HG03469 (cell line): ENCODE measurements around the gene MYL6.
"Not testable (repeated sequence)": the region's sequence is repeated elsewhere in the genome, so short reads cannot be mapped to it uniquely, and the experiment has no call there.

Experiments
- ATAC-seq: cut with Tn5 transposase; IDR thresholded peaks from one replicate; pipeline ENCODE4 v1.9.1; 2021; ENCODE audit warnings: mild to moderate bottlenecking, moderate library complexity, moderate number of reproducible peaks; ENCODE audit not compliant: unreplicated experiment

Gene MYL6

GRCh38 chr12:56158029-56158925 is at the start of gene MYL6:
Gene MYL6, plus strand, starts transcription at chr12:56158359. Its CDS starts 43 bp downstream, at chr12:56158402.
- peak; percentile 48 for ATAC-seq

DNA sequence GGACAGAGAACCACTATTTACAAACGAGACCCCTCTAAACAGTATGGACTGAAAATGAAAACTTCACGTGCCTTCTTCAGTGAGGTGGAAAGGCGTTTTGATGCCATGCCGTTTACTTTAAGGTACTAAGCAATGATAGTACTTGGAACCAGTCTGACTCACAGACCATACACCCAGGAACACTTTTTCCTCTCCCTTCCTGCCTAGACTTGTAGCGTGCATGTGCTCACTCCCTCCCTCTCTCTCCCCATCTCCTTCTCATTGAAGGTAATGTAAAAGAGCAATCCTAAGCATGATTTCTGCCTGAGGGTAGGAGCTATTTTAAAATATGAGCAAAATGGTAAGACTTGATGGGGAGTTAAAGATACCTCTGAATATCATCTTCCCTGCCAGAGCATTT is 47.6 kb upstream of the MYL6 start:
- ATAC-seq = no peak

- no peak for ATAC-seq
These were observed 44.1 kb upstream of the MYL6 start for GRCh38 chr12:56114084-56114483.

DNA sequence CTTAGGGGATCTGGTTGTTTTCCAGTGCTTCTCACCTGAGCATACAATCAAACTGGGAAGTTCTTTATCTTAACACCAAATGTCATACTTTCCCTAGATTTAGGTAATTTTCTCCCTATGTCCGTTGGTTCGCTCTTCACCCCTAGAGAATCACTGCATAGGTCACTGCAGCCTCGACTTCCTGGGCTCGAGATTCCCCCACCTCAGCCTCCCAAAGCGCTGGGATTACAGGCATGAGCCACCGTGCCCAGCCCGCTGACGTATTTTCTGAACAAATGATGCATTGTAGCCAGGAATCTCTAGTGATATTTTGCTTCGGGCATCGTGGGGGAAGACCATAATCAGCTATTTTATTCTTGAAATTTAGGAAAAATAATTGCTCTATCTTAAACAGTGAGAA is 42.8 kb upstream of the MYL6 start:
- ATAC-seq = no peak

GRCh38 chr12:56116267-56117081 is 41.7 kb upstream of the MYL6 start, which contains the start of gene RPL41:
Gene RPL41, plus strand, starts transcription at chr12:56116633.
- ATAC-seq = peak; percentile 28

- ATAC-seq = not testable (repeated sequence)
These were observed 41.0 kb upstream of the MYL6 start for GRCh38 chr12:56117082-56117706.

- ATAC-seq = peak; percentile 71
These were observed 40.1 kb upstream of the MYL6 start, which contains the start of gene ZC3H10 for GRCh38 chr12:56117778-56118687. Gene ZC3H10, plus strand, starts transcription at chr12:56118266. Its CDS starts 2,297 bp downstream, at chr12:56120563.

- ATAC-seq = no peak
These were observed 39.3 kb upstream of the MYL6 start for GRCh38 chr12:56118688-56119357.

DNA sequence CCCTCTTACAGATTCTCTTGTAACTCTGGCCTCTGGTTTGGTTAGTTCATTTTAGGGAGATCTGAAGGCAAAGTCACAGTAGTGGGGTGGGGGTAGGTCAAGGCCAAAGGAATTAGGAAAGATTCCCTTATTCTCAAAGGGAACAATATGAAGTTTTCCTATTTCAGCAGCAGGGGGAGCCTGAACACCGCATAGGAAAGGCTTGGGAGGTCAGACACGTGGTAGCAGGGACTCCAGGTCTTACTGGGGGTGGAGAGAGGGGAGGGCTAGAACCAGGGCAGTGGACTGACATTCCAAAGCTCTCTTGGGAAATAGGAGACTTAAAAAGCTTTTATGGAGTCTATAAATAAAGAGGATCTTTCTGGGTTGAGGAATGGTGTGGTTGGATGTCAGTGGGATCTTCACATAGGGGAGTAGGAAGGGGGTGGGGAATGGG is 38.8 kb upstream of the MYL6 start:
- no peak for ATAC-seq

GRCh38 chr12:56120158-56120846 is 37.9 kb upstream of the MYL6 start:
- no peak for ATAC-seq

- ATAC-seq = no peak
These were observed 36.8 kb upstream of the MYL6 start for GRCh38 chr12:56121204-56121870.

GRCh38 chr12:56122637-56123036 is 35.5 kb upstream of the MYL6 start:
- no peak for ATAC-seq

DNA sequence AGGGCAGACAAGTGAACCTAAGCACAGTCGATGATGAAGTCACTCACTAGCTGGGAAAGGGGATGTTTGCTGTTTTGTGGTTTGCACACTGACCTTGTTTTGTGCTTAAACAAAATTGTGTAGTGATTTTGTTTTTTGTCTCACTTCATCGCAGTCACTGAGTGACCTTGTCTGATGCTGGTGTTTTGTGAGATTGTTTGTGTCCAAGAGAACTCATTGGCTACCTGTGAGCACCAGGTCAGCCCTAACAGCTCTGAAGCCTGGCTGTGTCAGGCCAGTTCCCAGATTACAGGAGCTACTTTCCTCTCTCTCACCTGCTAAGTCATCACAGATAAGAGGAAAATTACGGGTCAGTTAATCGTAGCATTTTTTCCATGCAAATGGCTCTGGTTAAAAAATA is 34.0 kb upstream of the MYL6 start:
- ATAC-seq = no peak

DNA sequence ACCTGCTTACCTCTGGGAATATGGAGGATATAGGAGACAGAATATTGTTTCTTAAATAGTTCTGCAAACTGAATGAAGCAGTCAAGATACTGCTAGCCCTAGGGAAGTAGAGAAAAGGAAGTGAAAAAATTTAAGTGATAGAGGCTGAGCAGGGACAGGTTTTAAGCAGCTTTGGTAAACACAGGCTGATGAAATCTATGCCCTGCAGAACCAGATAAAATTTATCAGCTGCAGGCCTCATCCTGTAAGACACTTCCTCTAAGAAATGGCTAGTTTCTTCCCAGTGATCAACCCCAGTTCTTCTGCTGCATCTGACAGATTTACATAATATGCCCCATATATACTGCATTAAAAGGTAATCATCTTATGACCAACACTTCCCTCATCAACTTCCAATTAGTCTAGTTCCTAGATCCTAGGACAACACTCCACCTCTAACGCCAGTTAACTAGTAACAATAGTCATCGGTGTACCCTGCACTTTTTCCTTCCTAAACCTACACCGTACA is 31.4 kb upstream of the MYL6 start:
- ATAC-seq = no peak

DNA sequence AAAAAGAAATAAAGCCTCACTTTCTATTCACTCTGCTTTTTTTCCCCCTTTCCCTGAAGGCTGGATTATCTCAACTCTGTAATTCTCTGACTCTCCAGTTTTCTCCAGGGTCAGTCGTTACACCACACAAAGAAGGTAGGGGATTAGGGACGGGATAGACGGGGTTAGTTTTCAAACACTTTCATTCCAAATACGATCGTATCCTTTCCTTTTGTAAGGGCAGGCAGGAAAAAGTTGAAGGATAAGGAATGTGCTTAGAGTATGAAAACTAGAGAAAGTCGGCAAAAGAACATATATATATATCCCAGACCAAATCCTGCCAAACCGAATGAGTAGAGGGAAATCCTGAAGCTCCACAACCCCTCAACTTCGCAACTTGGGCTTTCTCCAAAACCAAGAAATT is 30.7 kb upstream of the MYL6 start:
- no peak for ATAC-seq

GRCh38 chr12:56127888-56128669 is 30.1 kb upstream of the MYL6 start, which contains the start of gene ESYT1:
Gene ESYT1, plus strand, starts transcription at chr12:56128267. Its CDS starts 53 bp downstream, at chr12:56128320.
- peak; percentile 83 for ATAC-seq

DNA sequence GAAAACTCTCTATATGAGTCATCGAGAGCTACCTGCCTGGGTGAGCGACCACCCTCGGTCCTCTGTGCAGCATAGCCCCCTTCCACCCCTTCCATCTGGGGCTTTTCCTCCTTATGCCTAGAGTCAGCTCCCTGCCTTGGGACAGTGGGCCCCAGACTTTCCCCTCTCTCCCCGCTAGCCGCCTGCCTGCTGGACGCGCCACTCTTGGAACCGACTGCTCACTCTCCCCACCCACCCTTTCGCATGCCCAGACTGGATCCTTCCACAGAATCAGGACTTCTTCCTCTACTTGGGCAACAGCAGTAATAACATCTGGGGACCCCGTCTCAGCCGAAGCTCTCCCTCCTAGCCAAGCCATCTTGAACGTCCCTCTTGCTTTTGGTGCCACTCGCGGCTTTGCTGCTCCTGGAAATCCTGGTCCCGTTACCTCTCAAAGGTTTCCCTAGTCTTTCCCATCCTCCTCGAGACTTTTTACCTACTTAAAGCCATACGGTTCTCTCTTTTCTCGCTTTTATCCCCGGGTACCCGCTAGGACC is 29.4 kb upstream of the MYL6 start:
- ATAC-seq = no peak
